ENCODE measurements around the gene HAT1.

DNA sequence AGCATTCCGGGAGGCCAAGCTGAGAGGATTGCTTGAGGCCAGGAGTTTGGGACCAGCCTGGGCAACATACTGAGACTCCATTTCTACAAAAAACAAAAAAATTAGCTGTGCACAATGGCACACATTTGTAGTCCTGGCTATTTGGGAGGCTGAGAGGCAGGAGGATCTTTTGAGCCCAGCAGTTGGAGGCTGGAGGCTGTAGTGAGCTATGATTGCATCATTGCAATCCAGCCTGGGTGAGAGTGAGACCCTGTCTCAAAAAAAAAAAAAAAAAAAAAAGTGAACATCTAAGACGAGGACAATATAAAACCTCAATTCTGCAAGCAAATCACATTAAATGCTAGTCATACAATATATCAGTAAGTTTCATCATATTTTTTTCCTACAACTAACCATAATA lies 2.8 kb upstream of the HAT1 start:
- no peak for TF ChIP-seq TCF7 (IDR thresholded peaks at IDR 0.05; ENCODE audit: borderline replicate concordance)
- TF ChIP-seq, protein P1, sequence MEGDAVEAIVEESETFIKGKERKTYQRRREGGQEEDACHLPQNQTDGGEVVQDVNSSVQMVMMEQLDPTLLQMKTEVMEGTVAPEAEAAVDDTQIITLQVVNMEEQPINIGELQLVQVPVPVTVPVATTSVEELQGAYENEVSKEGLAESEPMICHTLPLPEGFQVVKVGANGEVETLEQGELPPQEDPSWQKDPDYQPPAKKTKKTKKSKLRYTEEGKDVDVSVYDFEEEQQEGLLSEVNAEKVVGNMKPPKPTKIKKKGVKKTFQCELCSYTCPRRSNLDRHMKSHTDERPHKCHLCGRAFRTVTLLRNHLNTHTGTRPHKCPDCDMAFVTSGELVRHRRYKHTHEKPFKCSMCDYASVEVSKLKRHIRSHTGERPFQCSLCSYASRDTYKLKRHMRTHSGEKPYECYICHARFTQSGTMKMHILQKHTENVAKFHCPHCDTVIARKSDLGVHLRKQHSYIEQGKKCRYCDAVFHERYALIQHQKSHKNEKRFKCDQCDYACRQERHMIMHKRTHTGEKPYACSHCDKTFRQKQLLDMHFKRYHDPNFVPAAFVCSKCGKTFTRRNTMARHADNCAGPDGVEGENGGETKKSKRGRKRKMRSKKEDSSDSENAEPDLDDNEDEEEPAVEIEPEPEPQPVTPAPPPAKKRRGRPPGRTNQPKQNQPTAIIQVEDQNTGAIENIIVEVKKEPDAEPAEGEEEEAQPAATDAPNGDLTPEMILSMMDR (IDR thresholded peaks at IDR 0.05 in 2 of 3, conservative IDR thresholded peaks at IDR 0.05 in 1 of 3; ENCODE audit: control insufficient read depth in 2 of 3, extremely low read depth in 1 of 3, insufficient read depth in 1 of 3, low read depth in 3 of 3, low read length in 3 of 3): no peak
- no peak for TF ChIP-seq TAF1 (IDR thresholded peaks at IDR 0.05; ENCODE audit: borderline replicate concordance, low read depth, low read length)
- no peak for TF ChIP-seq RAD51 (IDR thresholded peaks at IDR 0.05)
- TF ChIP-seq SUZ12 (IDR thresholded peaks at IDR 0.05; ENCODE audit: unreplicated experiment): no peak
- TF ChIP-seq POLR2A (IDR thresholded peaks at IDR 0.05; ENCODE audit: low read depth, low read length): no peak
